HS-5 (cell line): ENCODE measurements around the gene ADAM11.

ENCODE experiments used
- DNase-seq: peaks from one replicate; pipeline ENCODE4 v3.0.0-alpha.2; 2012; ENCODE audit warnings: low read depth

Gene ADAM11

DNA sequence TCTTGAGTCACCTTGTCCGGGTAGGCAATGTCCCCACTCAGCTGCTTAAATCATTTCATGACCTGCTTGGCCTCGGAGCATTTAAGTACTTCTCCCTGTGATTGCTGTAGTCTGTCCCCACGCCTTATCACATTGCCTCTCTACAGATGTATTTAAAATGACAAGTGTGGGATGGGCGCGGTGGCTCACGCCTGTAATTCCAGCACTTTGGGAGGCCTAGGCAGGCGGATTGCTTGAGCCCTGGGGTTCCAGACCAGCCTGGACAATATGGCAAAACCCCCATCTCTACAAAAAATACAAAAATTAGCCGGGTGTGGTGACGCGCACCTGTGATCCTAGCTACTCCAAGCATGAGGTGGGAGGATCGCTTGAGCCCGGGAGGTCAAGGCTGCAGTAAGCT, 72.6 kb downstream of the ADAM11 start:
- DNase-seq: no peak
